OCI-LY1 (cell line): Measurements from ENCODE around the gene RHCE.

Experiments
- H2AFZ ChIP-seq: fragments of 200-600 bp; sonication (generic), shearing (Covaris generic); 2 replicates; pipeline ENCODE4 v1.6.0; 2014; ENCODE audit warnings: antibody characterized with exemption, mild to moderate bottlenecking, low read length
- H3F3A ChIP-seq: fragments of 200-600 bp; sonication (generic), shearing (Covaris generic); 2 replicates; pipeline ENCODE4 v1.6.0; 2014; ENCODE audit warnings: mild to moderate bottlenecking, antibody characterized with exemption, low read length, moderate library complexity; ENCODE audit not compliant: insufficient read depth
- H3K27ac ChIP-seq: fragments of 200-600 bp; sonication (generic); 2 replicates; pipeline ENCODE4 v1.5.1; 2014; ENCODE audit warnings: low read length, mixed run types, mild to moderate bottlenecking, low read depth; ENCODE audit not compliant: poor library complexity, severe bottlenecking
- H3K27me3 ChIP-seq: fragments of 200-600 bp; sonication (generic); 2 replicates; pipeline ENCODE4 v1.6.0; 2014; ENCODE audit warnings: antibody characterized with exemption, mild to moderate bottlenecking, low read length, moderate library complexity; ENCODE audit not compliant: insufficient read depth
- H3K36me3 ChIP-seq: fragments of 200-600 bp; sonication (generic); 2 replicates; pipeline ENCODE4 v1.6.1; 2014; ENCODE audit warnings: mild to moderate bottlenecking, antibody characterized with exemption, low read length, moderate library complexity, mixed read lengths; ENCODE audit not compliant: insufficient read depth
- H3K4me1 ChIP-seq: fragments of 200-600 bp; sonication (generic); 2 replicates; pipeline ENCODE4 v1.5.1; 2014; ENCODE audit warnings: mild to moderate bottlenecking, low read length, moderate library complexity; ENCODE audit not compliant: insufficient read depth, severe bottlenecking
- H3K4me2 ChIP-seq: fragments of 200-600 bp; sonication (generic), shearing (Covaris generic); 2 replicates; pipeline ENCODE4 v1.6.1; 2014; ENCODE audit warnings: low read length
- H3K4me3 ChIP-seq: fragments of 200-600 bp; sonication (generic); 2 replicates; pipeline ENCODE4 v1.5.1; 2014; ENCODE audit warnings: low read length, low read depth, mild to moderate bottlenecking, mixed read lengths; ENCODE audit not compliant: poor library complexity, severe bottlenecking
- H3K79me2 ChIP-seq: fragments of 200-600 bp; shearing (Covaris generic); 2 replicates; pipeline ENCODE4 v1.6.1; 2016; ENCODE audit warnings: mixed run types, low read length, mixed read lengths; ENCODE audit not compliant: insufficient read depth
- H3K9ac ChIP-seq: fragments of 200-600 bp; sonication (generic), shearing (Covaris generic); 2 replicates; pipeline ENCODE4 v1.6.1; 2014; ENCODE audit warnings: mild to moderate bottlenecking, low read length, mixed read lengths
- H3K9me2 ChIP-seq: fragments of 200-600 bp; sonication (generic), shearing (Covaris generic); 2 replicates; pipeline ENCODE4 v1.6.1; 2014; ENCODE audit warnings: low read depth, mild to moderate bottlenecking, low read length, mixed read lengths
- H3K9me3 ChIP-seq: fragments of 200-600 bp; shearing (Covaris generic); 2 replicates; pipeline ENCODE4 v1.6.1; 2014; ENCODE audit warnings: low read length, mixed read lengths
- H4K20me1 ChIP-seq: fragments of 200-600 bp; sonication (generic), shearing (Covaris generic); 2 replicates; pipeline ENCODE4 v1.6.0; 2016; ENCODE audit warnings: mild to moderate bottlenecking, low read length; ENCODE audit not compliant: insufficient read depth
- CTCF ChIP-seq: fragments of 200-600 bp; sonication (generic), shearing (Covaris generic); IDR thresholded peaks from 2 replicates; pipeline ENCODE4 v1.5.1; 2017; ENCODE audit warnings: mild to moderate bottlenecking, antibody characterized with exemption, low read length, moderate library complexity, mixed read lengths
- EZH2 ChIP-seq: fragments of 200-600 bp; sonication (generic), shearing (Covaris generic); IDR thresholded peaks from 2 replicates; pipeline ENCODE4 v1.8.0; 2017; ENCODE audit warnings: borderline replicate concordance, mixed run types, mild to moderate bottlenecking, antibody characterized with exemption, low read length, moderate library complexity, mixed read lengths

Gene RHCE

GRCh38 chr1:25442178-25442577 is 21.6 kb upstream of the RHCE start:
- Histone ChIP-seq H3K79me2 (peaks cover 73% of the 10 kb centered on the region), H3K27ac (no peak overlapping the region), H3K27me3 (no peaks in the 10 kb centered on the region), H3K9me2 (no peaks in the 10 kb centered on the region), H3K4me2 (no peak overlapping the region), H3K9ac (no peak overlapping the region), H2AFZ (no peak overlapping the region), H3K4me3 (no peak overlapping the region), H3K36me3 (peaks cover 11% of the 10 kb centered on the region; the same call in 1 of the 2 replicates), H3K9me3 (no peaks in the 10 kb centered on the region), H3F3A (no peaks in the 10 kb centered on the region), H3K4me1 (peaks cover 21% of the 10 kb centered on the region), H4K20me1 (no peaks in the 10 kb centered on the region)
- TF ChIP-seq CTCF: no peak
- TF ChIP-seq EZH2: no peak

GRCh38 chr1:25439287-25439686 is 18.7 kb upstream of the RHCE start:
- no peaks in the 10 kb centered on the region for H3K9me3 ChIP-seq
- no peaks in the 10 kb centered on the region for H3F3A ChIP-seq
- H4K20me1 ChIP-seq: no peaks in the 10 kb centered on the region
- H3K9me2 ChIP-seq: no peaks in the 10 kb centered on the region
- H2AFZ ChIP-seq: no peak overlapping the region
- H3K4me1 ChIP-seq: peaks cover 20% of the 10 kb centered on the region
- no peaks in the 10 kb centered on the region for H3K27me3 ChIP-seq
- peaks cover 74% of the 10 kb centered on the region for H3K79me2 ChIP-seq
- no peak overlapping the region for H3K9ac ChIP-seq
- TF ChIP-seq EZH2 (no peak), CTCF (no peak)
- no peak overlapping the region for H3K4me2 ChIP-seq
- H3K27ac ChIP-seq: no peak overlapping the region
- H3K36me3 ChIP-seq: peaks cover 4% of the 10 kb centered on the region; the same call in 1 of the 2 replicates
- H3K4me3 ChIP-seq: no peak overlapping the region

DNA sequence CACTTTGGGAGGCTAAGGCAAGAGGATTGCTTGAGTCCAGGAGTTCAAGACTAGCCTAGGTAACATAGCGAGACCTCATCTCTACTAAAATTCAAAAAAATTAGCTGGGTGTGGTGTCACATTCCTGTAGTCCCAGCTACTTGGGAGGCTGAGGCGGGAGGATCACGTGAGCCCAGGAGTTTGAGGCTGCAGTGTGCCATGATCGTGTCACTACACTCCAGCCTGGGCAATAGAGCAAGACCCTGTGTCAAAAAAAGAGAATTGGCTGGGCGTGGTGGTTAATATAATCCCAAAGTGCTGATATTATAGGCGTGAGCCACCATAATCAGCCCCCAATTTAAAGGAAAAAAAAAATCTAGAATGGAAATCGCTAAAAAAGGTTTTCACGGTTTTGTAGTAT is 17.0 kb upstream of the RHCE start:
- no peak for TF ChIP-seq EZH2
- no peak for TF ChIP-seq CTCF
- Histone ChIP-seq H3F3A (no peaks in the 10 kb centered on the region), H3K9me3 (no peaks in the 10 kb centered on the region), H3K27me3 (no peaks in the 10 kb centered on the region), H3K79me2 (peaks cover 77% of the 10 kb centered on the region), H4K20me1 (no peaks in the 10 kb centered on the region), H3K9me2 (no peaks in the 10 kb centered on the region), H3K27ac (no peak overlapping the region), H3K4me3 (no peak overlapping the region), H3K4me1 (peaks cover 36% of the 10 kb centered on the region), H3K9ac (no peak overlapping the region), H3K36me3 (peaks cover 4% of the 10 kb centered on the region; the same call in 1 of the 2 replicates), H2AFZ (no peak overlapping the region), H3K4me2 (no peak overlapping the region)
